Adipose tissue (tissue), 3 donors: Measurements from ENCODE around the gene C3. TPM values are rescaled to one million over a fixed set of nuclear protein-coding genes. Genes with fewer than 3 reads are reported as not detected.
"Not testable (repeated sequence)": the region's sequence is repeated elsewhere in the genome, so short reads cannot be mapped to it uniquely, and the experiment has no call there.

Source experiments
- H3K27ac ChIP-seq: one replicate; pipeline ENCODE4 v1.5.1; 2013; ENCODE audit warnings: low read depth, low read length
- WGBS, 3 donors: extraction: QIAGEN DNeasy Blood & Tissue Kit; methylation state at CpG; one replicate each; pipeline ENCODE4 v1.1.7; 2013; 5-methylcytosine and 5-hydroxymethylcytosine counted together
- polyA plus RNA-seq, 3 donors: library from polyadenylated mRNA; stranded (reverse); fragments of 200-250 nt; gene quantifications; one replicate each; pipeline ENCODE4 v1.2.3, GENCODE V29; 2013
- donor health status: healthy with polysubstance abuse.
- donor health status: Bipolar disorder and iron deficiency.
- donor health status: healthy.

The C3 gene
- 100 to 1,000 TPM; 538 to 982 (median 581) TPM for polyA plus RNA-seq

DNA sequence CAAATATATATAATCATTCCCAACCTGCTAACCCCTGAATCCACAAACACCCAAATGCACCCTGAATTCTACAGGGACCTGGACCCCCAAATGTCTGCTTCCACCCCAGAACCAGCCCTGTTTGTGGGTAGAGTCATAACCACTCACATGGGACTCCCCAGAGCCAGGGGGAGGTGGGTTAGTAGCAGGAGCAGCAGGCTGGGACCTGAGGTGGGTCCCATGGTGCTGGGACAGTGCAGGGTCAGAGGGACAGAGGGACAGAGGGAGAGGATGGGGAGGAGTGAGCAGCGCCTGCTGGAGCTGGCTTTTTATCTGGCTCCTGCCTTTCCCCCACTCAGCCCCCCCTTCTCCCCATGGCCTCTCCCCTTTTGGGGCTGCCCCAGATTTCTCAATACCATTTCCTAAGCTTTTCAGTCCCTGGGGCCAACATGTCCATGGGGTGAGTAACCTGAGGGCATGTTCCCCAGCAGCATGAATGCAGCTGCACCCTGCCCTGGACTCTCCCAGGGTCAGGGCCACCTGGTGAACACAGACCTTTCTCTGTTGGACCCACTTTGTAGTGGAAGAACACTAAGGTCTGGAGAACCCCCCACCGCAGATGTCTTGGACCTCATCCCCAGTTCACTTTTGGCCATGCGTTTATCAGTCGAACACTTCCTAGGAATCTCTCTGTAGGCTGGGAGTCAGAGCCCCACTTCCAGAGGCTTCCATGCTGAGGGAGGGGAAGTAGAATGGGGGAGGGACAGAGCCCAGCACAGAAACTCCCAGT, at the start of gene C3:
Gene C3, minus strand, starts transcription at position 282 of the 769 bp plus-strand sequence. Its CDS starts 61 bp downstream, at position 221.
- WGBS, 3 donors: 39 to 54% (median 54%) methylated on average over 4 of the region's 4 CpGs
- no peak within 1 kb of the TSS for H3K27ac ChIP-seq

DNA sequence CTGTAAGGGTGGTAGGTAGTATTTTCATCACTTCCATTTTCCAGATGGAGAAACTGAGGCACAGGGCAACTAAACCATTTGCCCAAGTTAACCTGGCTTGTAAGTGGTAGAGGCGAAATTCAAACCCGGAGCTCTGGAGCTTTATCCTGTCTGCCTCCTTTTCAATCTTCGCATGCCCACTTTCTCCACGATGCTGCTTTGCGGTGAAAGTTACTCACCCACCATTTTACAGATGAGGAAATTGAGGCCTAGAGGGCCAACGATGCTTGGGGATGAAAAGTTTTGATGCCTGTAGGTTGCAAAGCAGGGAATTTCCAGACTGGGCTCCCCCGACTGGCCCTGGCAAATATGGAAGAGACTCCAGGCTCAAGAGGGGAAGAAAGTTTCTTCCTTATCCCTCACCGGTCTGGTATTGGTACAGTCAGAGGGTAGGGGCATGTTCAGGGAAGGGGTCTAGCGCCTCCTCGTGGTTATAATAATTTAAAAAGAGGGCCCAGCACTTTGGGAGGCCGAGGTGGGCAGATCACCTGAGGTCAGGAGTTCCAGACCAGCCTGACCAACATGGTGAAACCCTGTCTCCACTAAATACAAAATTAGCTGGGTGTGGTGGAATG, 48.7 kb upstream of the C3 start:
- 56 to 63% (median 62%) methylated on average over 11 of the region's 11 CpGs for WGBS, 3 donors

GRCh38 chr19:6768236-6768785, 47.9 kb upstream of the C3 start:
- H3K27ac ChIP-seq: no peak overlapping the region

More for the DNA sequence above, 48.7 kb upstream of the C3 start:
- H3K27ac ChIP-seq: no peak overlapping the region

DNA sequence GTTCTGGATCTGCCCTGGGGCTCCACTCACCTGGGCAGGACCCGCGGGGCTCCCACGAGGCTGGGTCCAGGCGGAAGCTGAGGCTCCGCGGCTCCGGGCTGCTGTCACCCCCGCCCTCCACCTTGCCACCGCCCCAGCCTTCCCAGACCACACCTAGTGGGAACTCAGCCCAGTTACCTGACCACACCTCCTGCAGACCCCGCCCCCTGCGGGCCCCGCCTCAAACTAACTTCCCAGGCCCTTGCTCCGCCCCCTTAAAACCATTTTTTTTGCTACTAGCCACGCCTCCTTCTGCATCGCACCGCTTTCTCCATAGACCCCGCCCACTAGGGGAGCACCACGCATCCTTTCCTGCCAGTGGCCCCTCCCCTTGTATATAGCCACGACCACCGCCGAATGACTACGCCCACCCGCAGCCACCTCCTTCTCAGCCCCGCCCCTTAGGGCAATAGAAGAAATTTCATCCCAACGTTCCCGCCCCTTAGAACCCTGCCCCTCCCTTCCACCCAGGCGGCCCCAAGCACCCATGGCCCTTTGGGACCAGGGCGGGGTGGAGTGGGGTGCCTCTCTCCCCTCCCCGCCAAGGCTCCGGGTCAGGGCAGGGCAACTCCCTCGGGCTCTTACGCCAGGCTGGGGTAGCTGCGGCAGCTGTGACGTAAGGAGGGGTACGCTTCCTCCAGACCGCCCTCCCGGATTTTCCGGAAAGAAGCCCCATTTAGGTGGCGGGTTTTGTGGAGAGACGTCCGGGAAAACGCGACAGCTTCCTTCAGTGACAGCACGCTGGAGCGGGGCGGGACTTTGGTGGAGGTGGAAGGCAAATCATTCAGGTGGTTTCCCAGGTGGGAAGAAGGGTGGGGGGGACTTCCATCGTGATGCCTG, 47.1 kb upstream of the C3 start, which contains the start of gene SH2D3A:
Gene SH2D3A, minus strand, starts transcription at position 79 of the 879 bp plus-strand sequence. CDS start 3,687 bp downstream, outside the sequence.
- no peak within 1 kb of the TSS for H3K27ac ChIP-seq
- 2 to 4% (median 3%) methylated on average over 47 of the region's 47 CpGs for WGBS, 3 donors

More at GRCh38 chr19:6768236-6768785, 47.9 kb upstream of the C3 start:
- WGBS, 3 donors: 47 to 65% (median 56%) methylated on average over 8 of the region's 8 CpGs

DNA sequence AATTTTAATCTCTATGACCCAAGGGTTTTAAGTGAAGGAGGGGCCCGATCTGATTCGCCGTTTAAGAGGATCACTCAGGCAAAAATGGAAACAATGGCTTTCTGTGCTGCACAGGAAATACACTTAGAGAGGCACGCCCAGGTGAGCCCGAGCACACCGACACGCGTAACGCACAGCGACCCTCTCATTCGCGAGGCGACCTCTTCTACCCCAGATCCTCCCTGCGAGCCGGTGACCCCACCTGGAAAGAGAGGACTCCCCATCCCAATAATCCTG, 46.6 kb upstream of the C3 start:
- no peak overlapping the region for H3K27ac ChIP-seq
- WGBS, 3 donors: 0 to 2% (median 1%) methylated on average over 15 of the region's 15 CpGs

- WGBS, 3 donors: 15 to 46% (median 32%) methylated on average over 16 of the region's 16 CpGs
- H3K27ac ChIP-seq: no peak overlapping the region
These were observed 46.1 kb upstream of the C3 start for GRCh38 chr19:6766357-6767080.

- H3K27ac ChIP-seq: no peak overlapping the region
- WGBS, 3 donors: 16 to 42% (median 42%) methylated on average over 8 of the region's 8 CpGs
These were observed 45.4 kb upstream of the C3 start for GRCh38 chr19:6765738-6766356.

DNA sequence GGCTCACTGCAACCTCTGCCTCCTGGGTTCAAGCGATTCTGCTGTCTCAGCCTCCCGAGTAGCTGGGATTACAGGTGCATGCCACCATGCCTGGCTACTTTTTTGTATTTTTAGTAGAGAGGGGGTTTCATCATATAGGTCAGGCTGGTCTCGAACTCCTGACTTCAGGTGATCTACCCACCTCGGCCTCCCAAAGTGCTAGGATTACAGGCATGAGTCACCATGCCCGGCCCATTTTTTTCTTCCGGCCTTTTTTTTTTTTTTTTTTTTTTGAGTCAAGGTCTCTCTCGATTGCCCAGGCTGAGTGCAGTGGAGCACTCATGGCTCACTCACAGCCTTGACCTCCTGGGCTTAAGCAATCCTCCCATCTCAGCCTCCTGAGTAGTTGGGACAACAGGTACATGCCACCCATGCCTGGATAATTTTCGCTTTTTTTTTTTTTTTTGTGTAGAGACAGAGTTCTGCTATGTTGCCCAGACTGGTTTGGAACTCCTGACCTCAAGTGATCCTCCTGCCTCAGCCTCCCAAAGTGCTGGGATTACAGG, 41.9 kb upstream of the C3 start:
- whole genome bisulfite sequencing, 3 donors: 87 to 90% (median 89%) methylated on average over 6 to 8 of the region's 8 CpGs
- not testable (repeated sequence) for H3K27ac ChIP-seq

- 79 to 91% (median 87%) methylated on average over 4 of the region's 4 CpGs for WGBS, 3 donors
- no peak overlapping the region for H3K27ac ChIP-seq
These were observed 40.7 kb upstream of the C3 start for GRCh38 chr19:6761053-6761676.

DNA sequence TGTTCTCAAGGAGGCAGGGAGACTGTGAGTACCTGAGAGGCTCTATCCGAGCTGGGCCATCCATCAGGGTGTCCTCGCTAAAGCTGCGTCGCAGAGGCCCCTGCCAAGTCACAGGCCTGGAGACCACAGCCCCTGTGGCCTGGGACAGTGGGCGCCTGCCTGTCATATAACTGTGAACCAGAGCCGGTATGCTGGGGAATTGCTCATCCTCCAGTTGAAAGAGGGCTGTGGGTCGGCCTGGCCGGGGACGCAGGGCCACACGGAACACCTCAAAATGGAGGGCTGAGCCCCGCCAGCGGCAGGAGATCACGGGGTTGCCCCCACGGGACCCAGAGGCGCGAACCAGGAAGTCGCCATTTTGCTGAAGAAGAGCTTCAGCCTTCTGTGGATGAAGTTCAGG, 40.2 kb upstream of the C3 start:
- 93 to 95% (median 93%) methylated on average over 17 of the region's 17 CpGs for WGBS, 3 donors
- H3K27ac ChIP-seq: no peak overlapping the region

DNA sequence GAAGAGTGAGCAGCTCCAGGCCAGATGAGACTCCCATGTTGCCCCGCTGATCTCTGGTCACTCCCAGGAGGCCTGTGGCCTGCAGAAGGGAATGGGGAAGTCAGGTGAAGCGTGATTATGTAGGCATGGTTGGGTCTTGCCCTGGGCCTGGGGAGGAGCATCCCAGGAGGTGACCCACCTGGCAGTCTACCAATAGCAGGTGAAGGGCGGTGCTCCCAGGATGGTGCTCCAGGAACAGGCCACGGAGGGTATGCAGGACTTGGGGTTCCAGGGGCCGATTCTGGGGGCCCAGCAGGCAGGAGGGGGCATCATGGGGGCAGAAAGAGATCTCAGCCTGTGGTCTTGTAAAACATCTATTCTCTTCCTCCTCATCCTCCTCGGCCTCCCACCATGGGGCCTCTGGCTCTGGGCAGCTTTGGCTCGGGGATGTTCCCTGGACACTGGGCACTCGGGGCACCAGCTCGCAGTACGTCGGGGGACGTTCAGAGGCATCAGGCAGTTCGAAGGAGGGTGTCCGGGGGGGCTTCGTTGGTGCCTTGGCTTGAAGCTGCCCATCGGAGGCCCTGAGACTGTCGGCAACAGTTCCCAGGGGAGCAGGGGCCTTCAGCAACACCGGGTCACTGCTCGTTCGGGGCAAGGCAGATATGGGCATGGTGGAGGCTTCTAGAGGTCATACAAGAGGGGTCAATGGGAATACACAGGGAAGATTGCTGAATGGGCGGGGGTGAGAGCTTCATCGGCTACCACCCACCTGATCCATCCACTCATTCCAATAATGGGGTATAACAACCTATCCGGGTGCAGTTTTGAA, 34.4 kb upstream of the C3 start:
- 89 to 93% (median 90%) methylated on average over 22 to 23 of the region's 23 CpGs for WGBS, 3 donors

GRCh38 chr19:6754136-6754535, 33.7 kb upstream of the C3 start:
- 94 to 97% (median 96%) methylated on average over 19 to 22 of the region's 22 CpGs for WGBS, 3 donors
- H3K27ac ChIP-seq: no peak overlapping the region

More for the DNA sequence above, 34.4 kb upstream of the C3 start:
- H3K27ac ChIP-seq: no peak overlapping the region

DNA sequence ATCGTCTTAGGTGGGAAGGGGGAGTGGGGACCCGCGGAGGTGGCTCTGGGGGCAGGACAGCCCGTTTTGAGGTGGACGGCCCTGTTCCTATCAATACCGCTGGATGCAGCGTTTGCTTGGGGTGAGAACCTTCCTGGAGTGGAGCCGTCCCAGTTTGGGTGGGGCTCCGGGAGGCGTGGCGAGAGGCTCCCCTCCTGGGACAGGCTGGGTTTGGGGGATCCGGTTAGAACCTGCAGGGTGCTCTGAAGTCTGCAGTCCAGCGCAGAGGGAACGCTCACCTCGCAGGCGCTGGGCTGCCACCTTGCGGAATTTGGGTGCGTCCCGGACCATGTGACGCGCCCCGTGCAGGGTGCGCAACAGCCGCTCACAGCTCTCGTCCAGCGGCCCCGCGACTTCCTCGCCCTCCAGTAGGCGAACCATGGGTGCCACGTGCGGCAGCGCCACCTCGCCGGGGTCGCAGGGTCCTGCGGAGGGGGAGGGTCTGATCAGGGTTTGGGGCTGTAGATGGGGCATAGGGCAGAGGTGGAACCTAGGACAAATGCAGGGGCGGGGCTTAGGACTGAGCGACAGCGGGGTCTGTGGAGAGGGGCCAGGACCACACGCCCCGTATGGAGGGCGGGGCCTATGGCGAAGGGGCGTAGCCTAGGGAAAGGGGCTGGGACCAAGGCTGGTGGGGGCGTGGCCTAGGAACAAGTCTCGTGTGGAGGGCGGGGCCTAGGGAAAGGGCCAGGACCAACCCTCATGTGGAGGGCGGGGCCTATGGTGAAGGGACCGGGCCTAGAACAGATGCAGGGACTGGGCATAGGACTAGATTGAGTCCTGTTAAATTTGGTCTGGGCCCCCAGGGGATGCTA, 33.0 kb upstream of the C3 start:
- H3K27ac ChIP-seq: no peak overlapping the region
- WGBS, 3 donors: 6 to 20% (median 9%) methylated on average over 49 to 50 of the region's 50 CpGs

DNA sequence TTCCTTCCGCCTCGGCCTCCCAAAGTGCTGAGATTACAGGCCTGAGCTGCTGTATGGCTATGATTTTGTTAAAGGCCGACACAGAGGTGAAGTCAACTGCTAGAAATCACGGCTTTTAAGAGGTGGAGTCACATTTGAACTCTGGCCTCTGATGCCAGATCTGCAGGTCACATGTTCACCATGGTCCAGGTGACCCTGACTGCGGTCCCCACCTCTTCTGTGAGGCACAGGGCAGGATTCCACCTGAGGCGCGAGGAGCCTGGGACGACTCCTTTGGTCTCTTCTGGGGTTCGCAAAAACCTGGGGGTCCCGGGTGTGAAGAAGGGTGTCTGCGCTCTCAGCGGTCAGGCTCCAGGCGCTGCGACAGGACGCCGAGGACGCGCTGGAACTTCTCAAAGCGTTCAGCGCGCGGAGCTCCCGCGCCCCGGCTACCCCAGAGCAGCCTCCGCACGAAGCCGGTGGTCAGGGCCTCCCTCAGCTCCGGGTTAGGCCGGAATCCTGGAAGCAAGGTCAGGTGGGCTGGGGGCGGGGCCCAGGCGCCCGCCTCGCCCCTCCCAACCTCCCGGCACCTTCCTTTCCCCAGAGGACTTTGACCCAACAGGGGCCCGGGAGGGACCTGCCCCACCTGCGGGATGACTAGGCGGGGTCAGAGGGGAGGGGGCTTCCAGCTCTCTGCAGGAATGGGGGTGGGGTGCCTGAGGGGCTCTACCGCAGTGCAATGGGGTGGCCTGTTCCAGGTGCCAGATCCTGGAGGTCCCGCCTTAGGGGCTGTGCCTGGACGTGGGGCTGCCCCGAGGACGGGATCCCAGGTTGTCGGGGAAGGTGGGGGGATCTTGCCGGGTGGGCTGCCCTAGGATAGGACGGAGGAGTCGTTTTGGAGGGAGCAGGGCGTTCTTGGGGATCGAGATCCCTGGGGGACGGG, 32.1 kb upstream of the C3 start:
- H3K27ac ChIP-seq: no peak overlapping the region
- 56 to 74% (median 73%) methylated on average over 49 to 50 of the region's 50 CpGs for WGBS, 3 donors
